Panc1 (cell line): ENCODE results near the gene SPATA31D1. TPM values are rescaled to one million over a fixed set of nuclear protein-coding genes. Genes with fewer than 3 reads are reported as not detected.

ENCODE experiments used
- ATAC-seq: fragments of 200-7000 bp; cut with Tn5 transposase; 2 replicates; pipeline ENCODE4 v1.9.1; 2020; ENCODE audit warnings: mild to moderate bottlenecking, moderate library complexity
- BruUV-seq: library from RNA; stranded (reverse); fragments of 400-500 nt; replicated peaks from 2 replicates; lab custom pipeline; 2021; lab: Mats Ljungman, UMichigan
- CTCF ChIA-PET: fragments of 300-600 bp; sonication (Branson Sonifier 250); formaldehyde crosslinking; loops from one replicate; lab custom pipeline; 2022; ENCODE audit warnings: antibody characterized with exemption; lab: Charles Lee
- POLR2A ChIA-PET: fragments of 300-600 bp; sonication (Branson Sonifier 250); formaldehyde crosslinking; loops from one replicate; lab custom pipeline; 2022; ENCODE audit warnings: antibody characterized with exemption; lab: Charles Lee
- DNase-seq: peaks from one replicate; pipeline ENCODE4 v3.0.0-alpha.2; 2010; ENCODE audit warnings: low read depth, low spot score
- H3K27ac ChIP-seq: 2 replicates; pipeline ENCODE4 v1.5.1; 2011; ENCODE audit warnings: mild to moderate bottlenecking, low read length, inconsistent platforms
- H3K27me3 ChIP-seq: fragments of 200-500 bp; sonication (Bioruptor generic); 2 replicates; pipeline ENCODE4 v1.6.0; 2014; ENCODE audit warnings: low read length, inconsistent platforms; ENCODE audit not compliant: control insufficient read depth, insufficient read depth
- H3K36me3 ChIP-seq: fragments of 200-500 bp; sonication (Bioruptor generic); 2 replicates; pipeline ENCODE4 v1.5.1; 2014; ENCODE audit warnings: inconsistent platforms, mild to moderate bottlenecking, low read length, moderate library complexity; ENCODE audit not compliant: control insufficient read depth, insufficient read depth
- H3K4me1 ChIP-seq: 2 replicates; pipeline ENCODE4 v1.5.1; 2011; ENCODE audit warnings: inconsistent platforms, mild to moderate bottlenecking, low read length, moderate library complexity; ENCODE audit not compliant: control insufficient read depth, insufficient read depth
- H3K4me3 ChIP-seq, 2 experiments: 2 replicates each; pipeline ENCODE4 v1.5.1; 2011 to 2012; ENCODE audit warnings: low read depth in 2 of 2, low read length in 2 of 2, mild to moderate bottlenecking in 2 of 2, inconsistent platforms in 1 of 2, moderate library complexity in 1 of 2
- H3K9me3 ChIP-seq: fragments of 200-500 bp; sonication (Bioruptor generic); 2 replicates; pipeline ENCODE4 v1.5.1; 2014; ENCODE audit warnings: low read depth, mild to moderate bottlenecking, inconsistent platforms, low read length, moderate library complexity; ENCODE audit not compliant: control insufficient read depth, insufficient read depth
- POLR2AphosphoS5 ChIP-seq: IDR thresholded peaks from 2 replicates; pipeline ENCODE4 v1.6.1; 2012; ENCODE audit warnings: mild to moderate bottlenecking, low read depth, low read length, moderate library complexity
- SIN3A ChIP-seq: IDR thresholded peaks from 2 replicates; pipeline ENCODE4 v1.6.1; 2012; ENCODE audit warnings: low read depth, mild to moderate bottlenecking, low read length, moderate library complexity, borderline replicate concordance; ENCODE audit not compliant: insufficient read depth
- TCF7L2 ChIP-seq: IDR thresholded peaks from 2 replicates; pipeline ENCODE4 v1.6.1; 2011; ENCODE audit warnings: mild to moderate bottlenecking, low read depth, low read length, inconsistent platforms
- in situ Hi-C: cut with HindIII; loops from 2 replicates; pipeline ENCODE4 v1.10.0; 2016; ENCODE audit warnings: low sequenced_read_pairs, low pct_unique_long_range_greater_than_20kb
- intact Hi-C: fragments of 100-400 bp; cut with micrococcal nuclease; formaldehyde crosslinking; loops from one replicate; pipeline ENCODE4 v1.10.0; 2022; ENCODE audit not compliant: unreplicated experiment
- total RNA-seq: library from RNA; stranded (reverse); gene quantifications from one replicate; pipeline ENCODE4 v1.2.1, GENCODE V29; 2021; ENCODE audit not compliant: unreplicated experiment
- TF ChIP-seq, protein P1 (sequence below), 2 experiments: IDR thresholded peaks; 2 replicates each; pipeline ENCODE4 v1.6.1; 2011 to 2012; ENCODE audit warnings: low read depth in 2 of 2, control low read depth in 1 of 2, low read length in 1 of 2, mild to moderate bottlenecking in 1 of 2, moderate library complexity in 1 of 2; ENCODE audit not compliant: insufficient read depth in 1 of 2
- TF ChIP-seq, protein P2 (sequence below): fragments of 450-650 bp; IDR thresholded peaks from 2 replicates; pipeline ENCODE4 v1.5.1; 2017; ENCODE audit warnings: mild to moderate bottlenecking

Gene SPATA31D1
- total RNA-seq, 1 experiment from 2014 or later = not detected

DNA sequence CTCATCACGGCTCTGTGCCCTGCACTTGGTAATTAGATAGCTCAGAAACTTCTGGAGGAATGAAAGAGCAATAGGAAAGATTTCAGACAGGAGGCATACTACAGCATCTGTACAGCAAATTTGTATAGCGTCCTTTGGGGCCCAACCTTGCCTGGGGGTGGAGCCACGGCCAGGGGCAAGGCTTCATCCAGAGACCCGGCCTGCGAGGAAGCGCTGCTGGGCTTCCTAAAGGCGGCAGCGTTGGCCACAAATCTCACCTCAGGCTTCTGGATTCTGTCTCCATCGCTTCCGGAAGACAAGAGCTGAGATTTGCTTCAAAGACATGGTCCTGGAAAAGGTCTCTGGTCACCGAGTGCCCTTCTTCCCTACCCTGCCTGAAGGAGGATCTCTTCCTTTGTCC is 12.2 kb upstream of the SPATA31D1 start:
- TF ChIP-seq, protein P1, sequence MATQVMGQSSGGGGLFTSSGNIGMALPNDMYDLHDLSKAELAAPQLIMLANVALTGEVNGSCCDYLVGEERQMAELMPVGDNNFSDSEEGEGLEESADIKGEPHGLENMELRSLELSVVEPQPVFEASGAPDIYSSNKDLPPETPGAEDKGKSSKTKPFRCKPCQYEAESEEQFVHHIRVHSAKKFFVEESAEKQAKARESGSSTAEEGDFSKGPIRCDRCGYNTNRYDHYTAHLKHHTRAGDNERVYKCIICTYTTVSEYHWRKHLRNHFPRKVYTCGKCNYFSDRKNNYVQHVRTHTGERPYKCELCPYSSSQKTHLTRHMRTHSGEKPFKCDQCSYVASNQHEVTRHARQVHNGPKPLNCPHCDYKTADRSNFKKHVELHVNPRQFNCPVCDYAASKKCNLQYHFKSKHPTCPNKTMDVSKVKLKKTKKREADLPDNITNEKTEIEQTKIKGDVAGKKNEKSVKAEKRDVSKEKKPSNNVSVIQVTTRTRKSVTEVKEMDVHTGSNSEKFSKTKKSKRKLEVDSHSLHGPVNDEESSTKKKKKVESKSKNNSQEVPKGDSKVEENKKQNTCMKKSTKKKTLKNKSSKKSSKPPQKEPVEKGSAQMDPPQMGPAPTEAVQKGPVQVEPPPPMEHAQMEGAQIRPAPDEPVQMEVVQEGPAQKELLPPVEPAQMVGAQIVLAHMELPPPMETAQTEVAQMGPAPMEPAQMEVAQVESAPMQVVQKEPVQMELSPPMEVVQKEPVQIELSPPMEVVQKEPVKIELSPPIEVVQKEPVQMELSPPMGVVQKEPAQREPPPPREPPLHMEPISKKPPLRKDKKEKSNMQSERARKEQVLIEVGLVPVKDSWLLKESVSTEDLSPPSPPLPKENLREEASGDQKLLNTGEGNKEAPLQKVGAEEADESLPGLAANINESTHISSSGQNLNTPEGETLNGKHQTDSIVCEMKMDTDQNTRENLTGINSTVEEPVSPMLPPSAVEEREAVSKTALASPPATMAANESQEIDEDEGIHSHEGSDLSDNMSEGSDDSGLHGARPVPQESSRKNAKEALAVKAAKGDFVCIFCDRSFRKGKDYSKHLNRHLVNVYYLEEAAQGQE (IDR thresholded peaks at IDR 0.05; ENCODE audit: insufficient read depth in 1 of 2, low read depth in 2 of 2, low read length in 1 of 2) = no peak
- no peak for TF ChIP-seq SIN3A
- TF ChIP-seq, protein P2, sequence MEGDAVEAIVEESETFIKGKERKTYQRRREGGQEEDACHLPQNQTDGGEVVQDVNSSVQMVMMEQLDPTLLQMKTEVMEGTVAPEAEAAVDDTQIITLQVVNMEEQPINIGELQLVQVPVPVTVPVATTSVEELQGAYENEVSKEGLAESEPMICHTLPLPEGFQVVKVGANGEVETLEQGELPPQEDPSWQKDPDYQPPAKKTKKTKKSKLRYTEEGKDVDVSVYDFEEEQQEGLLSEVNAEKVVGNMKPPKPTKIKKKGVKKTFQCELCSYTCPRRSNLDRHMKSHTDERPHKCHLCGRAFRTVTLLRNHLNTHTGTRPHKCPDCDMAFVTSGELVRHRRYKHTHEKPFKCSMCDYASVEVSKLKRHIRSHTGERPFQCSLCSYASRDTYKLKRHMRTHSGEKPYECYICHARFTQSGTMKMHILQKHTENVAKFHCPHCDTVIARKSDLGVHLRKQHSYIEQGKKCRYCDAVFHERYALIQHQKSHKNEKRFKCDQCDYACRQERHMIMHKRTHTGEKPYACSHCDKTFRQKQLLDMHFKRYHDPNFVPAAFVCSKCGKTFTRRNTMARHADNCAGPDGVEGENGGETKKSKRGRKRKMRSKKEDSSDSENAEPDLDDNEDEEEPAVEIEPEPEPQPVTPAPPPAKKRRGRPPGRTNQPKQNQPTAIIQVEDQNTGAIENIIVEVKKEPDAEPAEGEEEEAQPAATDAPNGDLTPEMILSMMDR = no peak
- TF ChIP-seq TCF7L2 = no peak
- no peak for TF ChIP-seq POLR2AphosphoS5
- ChIA-PET CTCF (no interaction called here), POLR2A (no interaction called here)
- Histone ChIP-seq H3K9me3 (no peaks in the 10 kb centered on the region), H3K4me3 (no peak overlapping the region), H3K36me3 (no peaks in the 10 kb centered on the region), H3K4me1 (no peaks in the 10 kb centered on the region), H3K27ac (no peak overlapping the region), H3K27me3 (no peaks in the 10 kb centered on the region)
- no peak for ATAC-seq
- in situ Hi-C loops = no loop called here
- no TSS peak for BruUV-seq
- intact Hi-C loops = no loop called here
- no peak for DNase-seq

DNA sequence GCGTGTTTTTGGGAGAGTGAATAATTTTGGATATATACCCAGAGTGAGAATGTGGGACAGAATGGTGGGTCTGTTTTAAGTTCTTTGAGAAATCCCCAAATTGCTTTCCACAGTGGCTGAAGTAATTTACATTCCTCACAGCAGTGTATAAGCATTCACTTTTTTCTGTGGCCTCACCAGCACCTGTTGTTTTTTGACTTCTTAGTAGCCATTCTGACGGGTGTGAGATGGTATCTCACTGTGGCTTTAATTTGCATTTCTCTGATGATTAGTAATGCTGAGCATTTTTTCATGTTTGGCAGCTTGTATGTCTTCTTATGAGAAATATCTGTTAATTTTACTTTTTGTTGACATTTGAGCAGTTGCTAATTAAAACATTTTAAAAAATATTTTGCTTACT is 9.4 kb upstream of the SPATA31D1 start:
- POLR2A ChIA-PET = no interaction called here
- no peaks in the 10 kb centered on the region for H3K4me1 ChIP-seq
- ATAC-seq = no peak
- DNase-seq = no peak
- H3K4me3 ChIP-seq = no peak overlapping the region
- no peak overlapping the region for H3K27ac ChIP-seq
- CTCF ChIA-PET = no interaction called here
- no peaks in the 10 kb centered on the region for H3K36me3 ChIP-seq
- H3K27me3 ChIP-seq = no peaks in the 10 kb centered on the region
- H3K9me3 ChIP-seq = no peaks in the 10 kb centered on the region
- intact Hi-C loops = no loop called here
- no TSS peak for BruUV-seq
- no peak for TF ChIP-seq POLR2AphosphoS5
- TF ChIP-seq, protein P2 = no peak
- no peak for TF ChIP-seq TCF7L2
- TF ChIP-seq, protein P1 (IDR thresholded peaks at IDR 0.05; ENCODE audit: insufficient read depth in 1 of 2, low read depth in 2 of 2, low read length in 1 of 2) = no peak
- TF ChIP-seq SIN3A = no peak
- in situ Hi-C loops = no loop called here
